ENCODE data around the gene MAPK1. TPM values are rescaled to one million over a fixed set of nuclear protein-coding genes. Genes with fewer than 3 reads are reported as not detected.
"Not testable (repeated sequence)": the region's sequence is repeated elsewhere in the genome, so short reads cannot be mapped to it uniquely, and the experiment has no call there.

The MAPK1 gene
- total and polyA plus RNA-seq, 4 donors = 87.7 to 183 (median 136) TPM

- Histone ChIP-seq H3K4me1 (ENCODE audit: control insufficient read depth, insufficient read depth, low read length) (peaks cover 31% of the 10 kb centered on the region), H3K36me3 (ENCODE audit: control insufficient read depth, insufficient read depth, low read length) (peaks cover 3% of the 10 kb centered on the region), H3K4me3 (ENCODE audit: low read depth, low read length) (no peak overlapping the region), H3K9me3 (ENCODE audit: control insufficient read depth, insufficient read depth, low read length) (no peaks in the 10 kb centered on the region), H3K27me3 (ENCODE audit: control insufficient read depth, insufficient read depth, low read length) (no peaks in the 10 kb centered on the region), H3K27ac (ENCODE audit: low read depth, low read length) (no peak overlapping the region)
- DNase-seq (ENCODE audit: low read depth in 4 of 6, low spot score in 6 of 6) = no peak
- WGBS (ENCODE audit: insufficient coverage) = 100% methylated on average over 2 of the region's 4 CpGs
These were observed 115.2 kb downstream of the MAPK1 start for GRCh38 chr22:21752276-21752675.

DNA sequence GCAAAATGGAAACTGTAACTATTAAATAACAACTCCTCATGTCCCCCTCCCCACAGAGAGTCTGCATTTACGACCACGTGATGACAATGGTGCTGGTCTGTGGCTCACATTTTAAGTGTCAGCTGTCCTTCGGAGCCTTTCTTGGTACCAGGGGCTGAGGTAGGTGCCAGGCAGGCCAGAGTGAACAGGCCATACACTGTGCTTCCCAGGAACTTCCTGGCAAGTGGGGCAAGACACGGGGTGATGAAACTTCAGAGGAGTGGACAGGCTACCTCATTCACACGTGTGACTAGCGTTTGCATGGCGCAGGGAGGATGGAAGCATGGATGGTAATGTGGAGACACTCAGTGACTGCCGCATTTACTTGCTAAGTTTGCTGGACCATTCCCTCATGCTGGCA lies 121.5 kb downstream of the MAPK1 start:
- H3K27ac ChIP-seq (ENCODE audit: low read depth, low read length) = no peak overlapping the region
- WGBS (ENCODE audit: insufficient coverage) = 68% methylated on average over 4 of the region's 8 CpGs
- H3K4me1 ChIP-seq (ENCODE audit: control insufficient read depth, insufficient read depth, low read length) = peaks cover 5% of the 10 kb centered on the region
- H3K36me3 ChIP-seq (ENCODE audit: control insufficient read depth, insufficient read depth, low read length) = no peaks in the 10 kb centered on the region
- DNase-seq (ENCODE audit: low read depth in 4 of 6, low spot score in 6 of 6) = no peak
- no peaks in the 10 kb centered on the region for H3K9me3 ChIP-seq (ENCODE audit: control insufficient read depth, insufficient read depth, low read length)
- no peak overlapping the region for H3K4me3 ChIP-seq (ENCODE audit: low read depth, low read length)
- no peaks in the 10 kb centered on the region for H3K27me3 ChIP-seq (ENCODE audit: control insufficient read depth, insufficient read depth, low read length)

GRCh38 chr22:21744917-21745316 lies 122.5 kb downstream of the MAPK1 start:
- H3K36me3 ChIP-seq (ENCODE audit: control insufficient read depth, insufficient read depth, low read length); H3K4me3 ChIP-seq (ENCODE audit: low read depth, low read length); H3K9me3 ChIP-seq (ENCODE audit: control insufficient read depth, insufficient read depth, low read length); H3K27me3 ChIP-seq (ENCODE audit: control insufficient read depth, insufficient read depth, low read length); DNase-seq (ENCODE audit: low read depth in 4 of 6, low spot score in 6 of 6); H3K27ac ChIP-seq (ENCODE audit: low read depth, low read length); H3K4me1 ChIP-seq (ENCODE audit: control insufficient read depth, insufficient read depth, low read length): not testable (repeated sequence)
- 86% methylated on average over 1 of the region's 6 CpGs for WGBS (ENCODE audit: insufficient coverage)

- H3K4me3 ChIP-seq (ENCODE audit: low read depth, low read length) = no peak overlapping the region
- H3K9me3 ChIP-seq (ENCODE audit: control insufficient read depth, insufficient read depth, low read length) = no peaks in the 10 kb centered on the region
- H3K36me3 ChIP-seq (ENCODE audit: control insufficient read depth, insufficient read depth, low read length) = no peaks in the 10 kb centered on the region
- no peaks in the 10 kb centered on the region for H3K27me3 ChIP-seq (ENCODE audit: control insufficient read depth, insufficient read depth, low read length)
- peaks cover 5% of the 10 kb centered on the region for H3K4me1 ChIP-seq (ENCODE audit: control insufficient read depth, insufficient read depth, low read length)
- 82% methylated on average over 6 of the region's 6 CpGs for WGBS (ENCODE audit: insufficient coverage)
- DNase-seq (ENCODE audit: low read depth in 4 of 6, low spot score in 6 of 6) = no peak
- no peak overlapping the region for H3K27ac ChIP-seq (ENCODE audit: low read depth, low read length)
These were observed 125.7 kb downstream of the MAPK1 start for GRCh38 chr22:21741790-21742189.

DNA sequence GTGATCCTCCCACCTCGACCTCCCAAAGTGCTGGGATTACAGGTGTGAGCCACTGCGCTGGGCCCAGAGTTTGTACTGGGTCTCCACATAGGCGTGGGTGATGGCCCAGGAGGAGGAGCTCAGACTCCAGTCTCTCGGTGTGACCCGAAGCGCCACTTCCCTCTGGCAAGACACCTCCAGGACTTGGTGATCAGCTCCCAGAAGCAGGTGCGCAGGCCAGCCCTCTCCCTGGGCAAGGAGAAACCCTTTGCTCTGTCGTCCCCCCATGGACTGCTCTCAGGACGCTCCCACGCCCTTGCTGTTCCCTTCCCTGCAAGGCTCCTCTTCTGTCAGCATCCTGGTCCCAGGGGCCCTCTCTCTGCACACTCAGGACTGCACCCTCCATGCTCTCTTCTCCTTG lies 126.4 kb downstream of the MAPK1 start:
- 86% methylated on average over 10 of the region's 10 CpGs for WGBS (ENCODE audit: insufficient coverage)
- no peaks in the 10 kb centered on the region for H3K27me3 ChIP-seq (ENCODE audit: control insufficient read depth, insufficient read depth, low read length)
- no peak overlapping the region for H3K27ac ChIP-seq (ENCODE audit: low read depth, low read length)
- H3K9me3 ChIP-seq (ENCODE audit: control insufficient read depth, insufficient read depth, low read length) = no peaks in the 10 kb centered on the region
- H3K4me3 ChIP-seq (ENCODE audit: low read depth, low read length) = no peak overlapping the region
- no peaks in the 10 kb centered on the region for H3K36me3 ChIP-seq (ENCODE audit: control insufficient read depth, insufficient read depth, low read length)
- peaks cover 9% of the 10 kb centered on the region for H3K4me1 ChIP-seq (ENCODE audit: control insufficient read depth, insufficient read depth, low read length)
- DNase-seq (ENCODE audit: low read depth in 4 of 6, low spot score in 6 of 6) = no peak

GRCh38 chr22:21739828-21740377 lies 127.5 kb downstream of the MAPK1 start:
- Histone ChIP-seq H3K4me3 (ENCODE audit: low read depth, low read length) (no peak overlapping the region), H3K9me3 (ENCODE audit: control insufficient read depth, insufficient read depth, low read length) (no peaks in the 10 kb centered on the region), H3K36me3 (ENCODE audit: control insufficient read depth, insufficient read depth, low read length) (no peaks in the 10 kb centered on the region), H3K27me3 (ENCODE audit: control insufficient read depth, insufficient read depth, low read length) (no peaks in the 10 kb centered on the region), H3K4me1 (ENCODE audit: control insufficient read depth, insufficient read depth, low read length) (peaks cover 9% of the 10 kb centered on the region), H3K27ac (ENCODE audit: low read depth, low read length) (no peak overlapping the region)
- DNase-seq (ENCODE audit: low read depth in 4 of 6, low spot score in 6 of 6) = no peak
- 97% methylated on average over 3 of the region's 5 CpGs for WGBS (ENCODE audit: insufficient coverage)

- H3K4me3 ChIP-seq (ENCODE audit: low read depth, low read length) = no peak overlapping the region
- H3K27me3 ChIP-seq (ENCODE audit: control insufficient read depth, insufficient read depth, low read length) = no peaks in the 10 kb centered on the region
- H3K9me3 ChIP-seq (ENCODE audit: control insufficient read depth, insufficient read depth, low read length) = no peaks in the 10 kb centered on the region
- H3K27ac ChIP-seq (ENCODE audit: low read depth, low read length) = no peak overlapping the region
- H3K36me3 ChIP-seq (ENCODE audit: control insufficient read depth, insufficient read depth, low read length) = no peaks in the 10 kb centered on the region
- peaks cover 11% of the 10 kb centered on the region for H3K4me1 ChIP-seq (ENCODE audit: control insufficient read depth, insufficient read depth, low read length)
- 69% methylated on average over 5 of the region's 7 CpGs for WGBS (ENCODE audit: insufficient coverage)
- no peak for DNase-seq (ENCODE audit: low read depth in 4 of 6, low spot score in 6 of 6)
These were observed 128.5 kb downstream of the MAPK1 start for GRCh38 chr22:21738966-21739365.

GRCh38 chr22:21738081-21738480 lies 129.4 kb downstream of the MAPK1 start:
- no peak for DNase-seq (ENCODE audit: low read depth in 4 of 6, low spot score in 6 of 6)
- Histone ChIP-seq H3K36me3 (ENCODE audit: control insufficient read depth, insufficient read depth, low read length) (no peaks in the 10 kb centered on the region), H3K9me3 (ENCODE audit: control insufficient read depth, insufficient read depth, low read length) (no peaks in the 10 kb centered on the region), H3K27me3 (ENCODE audit: control insufficient read depth, insufficient read depth, low read length) (no peaks in the 10 kb centered on the region), H3K27ac (ENCODE audit: low read depth, low read length) (no peak overlapping the region), H3K4me3 (ENCODE audit: low read depth, low read length) (no peak overlapping the region), H3K4me1 (ENCODE audit: control insufficient read depth, insufficient read depth, low read length) (peaks cover 7% of the 10 kb centered on the region)
- WGBS (ENCODE audit: insufficient coverage) = 96% methylated on average over 4 of the region's 8 CpGs

- no peak overlapping the region for H3K4me3 ChIP-seq (ENCODE audit: low read depth, low read length)
- H3K27ac ChIP-seq (ENCODE audit: low read depth, low read length) = no peak overlapping the region
- H3K4me1 ChIP-seq (ENCODE audit: control insufficient read depth, insufficient read depth, low read length) = peaks cover 7% of the 10 kb centered on the region
- H3K36me3 ChIP-seq (ENCODE audit: control insufficient read depth, insufficient read depth, low read length) = peaks cover 4% of the 10 kb centered on the region
- H3K27me3 ChIP-seq (ENCODE audit: control insufficient read depth, insufficient read depth, low read length) = no peaks in the 10 kb centered on the region
- WGBS (ENCODE audit: insufficient coverage) = 93% methylated on average over 3 of the region's 9 CpGs
- H3K9me3 ChIP-seq (ENCODE audit: control insufficient read depth, insufficient read depth, low read length) = no peaks in the 10 kb centered on the region
- DNase-seq (ENCODE audit: low read depth in 4 of 6, low spot score in 6 of 6) = no peak
These were observed 130.5 kb downstream of the MAPK1 start for GRCh38 chr22:21736948-21737347.

- H3K36me3 ChIP-seq (ENCODE audit: control insufficient read depth, insufficient read depth, low read length) = peaks cover 6% of the 10 kb centered on the region
- H3K4me3 ChIP-seq (ENCODE audit: low read depth, low read length) = peak overlapping the region; percentile 41
- H3K9me3 ChIP-seq (ENCODE audit: control insufficient read depth, insufficient read depth, low read length) = no peaks in the 10 kb centered on the region
- no peak overlapping the region for H3K27ac ChIP-seq (ENCODE audit: low read depth, low read length)
- WGBS (ENCODE audit: insufficient coverage) = 1% methylated on average over 57 of the region's 65 CpGs
- DNase-seq (ENCODE audit: low read depth in 4 of 6, low spot score in 6 of 6) = no peak
- H3K27me3 ChIP-seq (ENCODE audit: control insufficient read depth, insufficient read depth, low read length) = no peaks in the 10 kb centered on the region
- H3K4me1 ChIP-seq (ENCODE audit: control insufficient read depth, insufficient read depth, low read length) = peaks cover 7% of the 10 kb centered on the region
These were observed 131.3 kb downstream of the MAPK1 start for GRCh38 chr22:21736084-21736642.
